HG03280 (cell line): ENCODE measurements around the gene KCNK3.
"Not testable (repeated sequence)": the region's sequence is repeated elsewhere in the genome, so short reads cannot be mapped to it uniquely, and the experiment has no call there.

Experiments
- ATAC-seq: cut with Tn5 transposase; IDR thresholded peaks from one replicate; pipeline ENCODE4 v1.9.1; 2021; ENCODE audit warnings: mild to moderate bottlenecking, moderate library complexity; ENCODE audit not compliant: unreplicated experiment

KCNK3 gene

GRCh38 chr2:26754972-26755670 is 62.6 kb downstream of the KCNK3 start:
- ATAC-seq = no peak

- no peak for ATAC-seq
Measured at GRCh38 chr2:26756337-26756736, 63.8 kb downstream of the KCNK3 start.

- ATAC-seq = no peak
Measured at GRCh38 chr2:26757873-26758789, 65.6 kb downstream of the KCNK3 start.

GRCh38 chr2:26758790-26759321 is 66.3 kb downstream of the KCNK3 start:
- ATAC-seq = no peak

- ATAC-seq = no peak
Measured at GRCh38 chr2:26759845-26760244, 67.3 kb downstream of the KCNK3 start.

- not testable (repeated sequence) for ATAC-seq
Measured at GRCh38 chr2:26760991-26761390, 68.5 kb downstream of the KCNK3 start.

- no peak for ATAC-seq
Measured at GRCh38 chr2:26763019-26763418, 70.5 kb downstream of the KCNK3 start.

- peak; percentile 84 for ATAC-seq
Measured at GRCh38 chr2:26764078-26764887, 71.8 kb downstream of the KCNK3 start, which contains the start of gene SLC35F6. SLC35F6 (plus strand) TSS chr2:26764284; CDS start chr2:26764350, 66 bp downstream.

GRCh38 chr2:26764906-26765305 is 72.4 kb downstream of the KCNK3 start:
- no peak for ATAC-seq

- no peak for ATAC-seq
Measured at GRCh38 chr2:26765475-26766200, 73.1 kb downstream of the KCNK3 start.

GRCh38 chr2:26767129-26767528 is 74.6 kb downstream of the KCNK3 start:
- no peak for ATAC-seq

GRCh38 chr2:26767894-26768487 is 75.5 kb downstream of the KCNK3 start:
- ATAC-seq = no peak

- no peak for ATAC-seq
Measured at GRCh38 chr2:26768759-26769088, 76.2 kb downstream of the KCNK3 start.

GRCh38 chr2:26769089-26769761 is 76.7 kb downstream of the KCNK3 start:
- ATAC-seq = no peak

GRCh38 chr2:26770986-26771586 is 78.6 kb downstream of the KCNK3 start:
- no peak for ATAC-seq

- ATAC-seq = no peak
Measured at GRCh38 chr2:26772064-26773001, 79.8 kb downstream of the KCNK3 start.

- ATAC-seq = no peak
Measured at GRCh38 chr2:26776195-26776800, 83.8 kb downstream of the KCNK3 start.
